GM19395 (cell line): ENCODE measurements around the gene RAD51B.

Experiments
- ATAC-seq: cut with Tn5 transposase; IDR thresholded peaks from one replicate; pipeline ENCODE4 v1.9.1; 2021; ENCODE audit warnings: mild to moderate bottlenecking, moderate library complexity; ENCODE audit not compliant: unreplicated experiment

RAD51B gene

GRCh38 chr14:68666899-68667298 lies 847.3 kb downstream of the RAD51B start:
- ATAC-seq = no peak

- ATAC-seq = no peak
Observed at GRCh38 chr14:68667313-68667791, 847.8 kb downstream of the RAD51B start.

- no peak for ATAC-seq
Observed at GRCh38 chr14:68668028-68668427, 848.4 kb downstream of the RAD51B start.

GRCh38 chr14:68668531-68668930 lies 849.0 kb downstream of the RAD51B start:
- ATAC-seq = no peak

- no peak for ATAC-seq
Observed at GRCh38 chr14:68669111-68669511, 849.5 kb downstream of the RAD51B start.

GRCh38 chr14:68669603-68670358 lies 850.2 kb downstream of the RAD51B start:
- no peak for ATAC-seq

GRCh38 chr14:68670359-68670715 lies 850.8 kb downstream of the RAD51B start:
- no peak for ATAC-seq

- no peak for ATAC-seq
Observed at GRCh38 chr14:68671909-68672308, 852.3 kb downstream of the RAD51B start.

GRCh38 chr14:68672609-68673285 lies 853.2 kb downstream of the RAD51B start:
- ATAC-seq = no peak

GRCh38 chr14:68673464-68673863 lies 853.9 kb downstream of the RAD51B start:
- no peak for ATAC-seq

GRCh38 chr14:68674538-68675232 lies 855.1 kb downstream of the RAD51B start:
- ATAC-seq = no peak

GRCh38 chr14:68675233-68675577 lies 855.6 kb downstream of the RAD51B start:
- ATAC-seq = no peak

GRCh38 chr14:68676511-68676943 lies 856.9 kb downstream of the RAD51B start:
- ATAC-seq = no peak

GRCh38 chr14:68677476-68677875 lies 857.9 kb downstream of the RAD51B start:
- ATAC-seq = no peak

- ATAC-seq = no peak
Observed at GRCh38 chr14:68677901-68678300, 858.3 kb downstream of the RAD51B start.

- ATAC-seq = no peak
Observed at GRCh38 chr14:68678471-68678870, 858.9 kb downstream of the RAD51B start.

GRCh38 chr14:68679301-68679700 lies 859.7 kb downstream of the RAD51B start:
- no peak for ATAC-seq

GRCh38 chr14:68679746-68680467 lies 860.3 kb downstream of the RAD51B start:
- ATAC-seq = no peak

- ATAC-seq = no peak
Observed at GRCh38 chr14:68680541-68681051, 861.0 kb downstream of the RAD51B start.

GRCh38 chr14:68681256-68682011 lies 861.9 kb downstream of the RAD51B start:
- no peak for ATAC-seq
